Activated CD4-positive, alpha-beta T cell treated with anti-CD3 and anti-CD28 coated beads, Interleukin-2, amount 50 U/mL, for 4 hours (primary cell): Measurements from ENCODE around the gene CDK17.
"Not testable (repeated sequence)": the region's sequence is repeated elsewhere in the genome, so short reads cannot be mapped to it uniquely, and the experiment has no call there.

Experiments
- DNase-seq, 2 experiments: peaks; one replicate each; pipeline ENCODE4 v3.0.0-alpha.2; 2020

The CDK17 gene

DNA sequence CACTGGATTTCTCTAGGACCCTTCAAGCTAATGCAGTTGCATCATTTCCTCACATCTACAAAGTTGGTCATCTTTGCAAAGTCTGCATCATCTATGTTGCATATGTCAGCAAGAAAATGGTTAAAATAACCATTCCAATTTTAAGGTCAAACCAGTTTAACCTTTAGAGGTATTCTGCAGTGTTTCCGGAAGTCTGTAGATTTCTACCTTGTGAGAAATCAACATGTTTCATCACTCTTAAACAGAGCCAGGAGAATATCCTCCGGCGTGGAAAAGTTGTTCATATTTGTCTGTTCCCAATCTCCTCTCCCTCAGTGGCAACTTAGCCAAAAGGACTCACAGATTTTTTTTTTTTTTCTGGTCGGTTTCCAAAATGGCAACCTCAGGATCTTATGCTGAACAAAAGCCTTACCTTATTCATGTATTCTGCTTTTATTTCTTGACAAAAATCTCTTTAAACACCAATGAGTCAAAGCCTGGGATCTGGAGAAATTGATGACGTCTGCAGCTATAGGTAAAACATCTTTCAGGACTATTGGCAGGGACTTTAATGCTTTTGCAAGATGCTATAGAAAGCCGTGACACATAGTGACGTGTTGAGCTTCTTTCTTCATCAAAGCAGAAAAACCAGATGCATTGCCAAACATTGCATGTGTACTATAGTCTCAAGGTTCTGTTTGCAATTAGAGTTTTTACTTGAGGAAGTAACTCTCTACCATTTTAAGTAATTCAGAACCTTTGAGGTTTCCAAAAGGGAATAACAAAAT is 16.0 kb upstream of the CDK17 start:
- no peak for DNase-seq

DNA sequence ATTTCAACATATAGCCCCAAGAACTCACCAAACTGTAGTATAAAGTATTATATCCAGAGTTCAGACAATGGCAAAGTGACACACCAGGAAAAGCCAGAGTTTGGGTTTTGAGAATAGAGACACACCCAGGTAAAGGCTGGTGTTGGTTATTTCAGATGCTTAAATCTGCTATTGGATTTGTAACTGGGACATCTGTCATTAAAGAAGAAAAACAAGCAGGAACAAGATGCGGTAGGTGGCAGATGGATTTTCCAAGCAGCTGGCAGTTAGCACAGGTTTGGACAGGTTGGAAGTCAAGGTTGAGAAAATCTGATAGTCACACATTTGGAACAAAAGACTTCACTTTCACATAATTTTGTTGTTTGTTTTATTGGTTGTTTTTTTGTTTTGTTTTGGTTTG is 14.4 kb upstream of the CDK17 start:
- DNase-seq, result no peak

DNA sequence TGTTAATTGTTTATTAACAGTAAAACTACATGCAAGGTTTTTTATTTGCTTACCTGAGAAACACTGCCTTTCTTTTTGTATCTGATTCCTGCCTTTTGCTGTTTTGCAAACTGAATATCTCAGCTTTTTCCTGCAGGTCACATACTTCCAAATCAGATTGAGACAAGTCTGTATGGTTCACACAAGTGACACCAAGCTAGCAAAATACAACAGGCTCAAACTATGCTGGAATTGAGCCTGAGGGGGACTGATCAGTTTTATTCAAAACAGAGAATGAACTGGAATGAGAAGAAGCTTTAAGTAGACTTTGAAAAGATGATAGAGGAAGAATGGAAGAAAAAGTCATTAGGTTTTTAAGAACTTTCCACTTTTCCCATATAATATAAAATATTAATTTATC is 12.2 kb upstream of the CDK17 start:
- no peak for DNase-seq

DNA sequence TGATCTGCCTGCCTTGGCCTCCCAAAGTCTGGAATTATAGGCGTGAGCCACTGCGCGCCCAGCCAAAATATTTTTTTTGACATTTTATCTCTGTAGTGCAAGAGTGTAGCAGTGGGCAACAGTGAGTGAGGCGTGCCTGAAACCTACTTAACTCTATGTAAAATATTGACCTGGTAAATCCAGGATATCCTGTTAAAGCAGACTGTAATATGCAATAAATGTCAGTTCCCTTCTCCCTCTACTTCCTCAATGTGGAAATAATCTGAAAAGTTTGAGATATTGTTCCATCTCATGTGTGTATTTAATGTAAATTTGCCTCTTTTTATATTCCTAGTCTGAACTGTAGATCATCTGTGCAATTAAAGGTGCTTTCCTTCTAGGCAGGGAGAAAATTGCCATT is 9.5 kb upstream of the CDK17 start:
- no peak for DNase-seq

DNA sequence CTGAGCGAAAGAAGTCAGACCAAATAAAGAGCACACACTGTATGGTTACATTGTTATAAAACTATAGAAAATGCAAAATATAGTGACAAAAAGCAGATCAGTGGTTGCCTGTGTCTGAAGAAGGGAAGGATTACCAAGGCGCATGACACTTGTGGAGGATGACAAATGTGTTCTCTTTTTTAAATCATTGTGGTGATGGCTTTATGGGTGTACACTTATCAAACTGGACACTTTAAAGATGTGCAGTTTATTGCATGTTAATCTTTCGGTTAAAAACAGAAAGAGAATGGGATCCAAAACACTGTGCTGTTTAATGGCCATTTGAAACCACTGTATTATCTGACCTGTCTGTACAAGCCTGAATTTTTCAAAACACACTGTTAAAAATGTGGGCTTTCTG is 8.8 kb upstream of the CDK17 start:
- no peak for DNase-seq

DNA sequence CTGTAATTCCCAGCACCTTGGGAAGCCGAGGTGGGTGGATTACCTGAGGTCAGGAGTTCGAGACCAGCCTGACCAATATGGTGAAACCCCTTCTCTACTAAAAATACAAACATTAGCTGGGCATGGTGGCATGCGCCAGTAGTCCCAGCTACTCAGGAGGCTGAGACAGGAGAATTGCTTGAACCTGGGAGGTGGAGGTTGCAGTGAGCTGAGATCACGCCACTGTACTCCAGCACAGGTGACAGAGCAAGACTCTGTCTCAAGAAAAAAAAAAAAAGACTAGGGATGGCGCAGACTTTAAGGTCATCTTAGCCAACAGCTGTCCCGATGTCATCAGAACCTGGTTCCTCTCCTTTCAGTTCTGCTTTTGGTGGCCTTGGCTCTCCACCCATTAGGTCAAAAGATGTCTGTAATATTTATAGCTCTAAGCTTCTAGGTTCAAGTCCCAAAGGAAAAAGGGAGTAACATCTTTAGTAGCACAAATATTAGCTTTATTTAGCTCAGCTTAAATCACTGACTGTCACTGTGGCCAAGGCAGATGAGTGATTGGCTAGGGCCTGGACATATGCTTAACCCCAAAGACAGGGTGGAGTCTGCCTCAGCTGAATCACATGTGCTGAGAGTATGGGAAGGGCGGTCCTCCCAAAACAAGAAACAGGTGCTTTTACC is 7.3 kb upstream of the CDK17 start:
- not testable (repeated sequence) for DNase-seq

DNA sequence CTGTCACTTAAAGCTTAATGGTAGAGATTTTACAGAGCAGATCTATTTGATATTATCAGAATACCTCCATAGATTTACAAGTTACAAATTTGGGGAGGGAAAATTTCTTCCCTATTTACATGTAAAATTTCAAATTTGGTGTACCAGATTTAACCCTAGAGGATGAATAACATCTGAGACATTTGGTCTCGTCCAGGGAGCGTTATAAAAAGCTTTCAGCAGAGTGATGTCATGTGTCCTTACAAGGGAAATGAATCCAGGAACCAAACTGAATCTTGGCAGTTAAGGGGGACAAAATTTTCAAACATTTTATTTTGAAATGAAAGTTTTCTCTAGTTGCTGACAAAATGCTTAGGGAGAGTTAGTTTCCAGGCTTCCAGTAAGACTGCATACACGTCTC is 4.5 kb upstream of the CDK17 start:
- DNase-seq, result no peak

DNA sequence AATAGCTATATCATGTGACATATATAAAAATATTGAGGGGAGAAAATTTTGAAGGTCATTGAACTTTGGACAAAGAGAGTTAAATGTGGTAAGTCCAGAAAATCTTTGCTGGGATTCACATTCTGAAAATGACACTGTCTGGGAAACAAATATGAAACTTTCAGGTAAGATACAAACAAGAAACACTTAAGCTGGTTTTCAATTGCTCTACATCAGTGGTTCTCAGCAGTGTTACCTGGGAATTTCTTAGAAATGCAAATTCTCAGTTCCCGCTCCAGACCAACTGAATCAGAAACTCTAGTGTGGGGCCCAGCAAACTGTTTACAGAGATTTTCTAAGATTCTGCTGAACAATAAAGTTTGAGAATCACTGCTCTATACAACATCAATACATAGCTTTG is 3.6 kb upstream of the CDK17 start:
- no peak for DNase-seq

DNA sequence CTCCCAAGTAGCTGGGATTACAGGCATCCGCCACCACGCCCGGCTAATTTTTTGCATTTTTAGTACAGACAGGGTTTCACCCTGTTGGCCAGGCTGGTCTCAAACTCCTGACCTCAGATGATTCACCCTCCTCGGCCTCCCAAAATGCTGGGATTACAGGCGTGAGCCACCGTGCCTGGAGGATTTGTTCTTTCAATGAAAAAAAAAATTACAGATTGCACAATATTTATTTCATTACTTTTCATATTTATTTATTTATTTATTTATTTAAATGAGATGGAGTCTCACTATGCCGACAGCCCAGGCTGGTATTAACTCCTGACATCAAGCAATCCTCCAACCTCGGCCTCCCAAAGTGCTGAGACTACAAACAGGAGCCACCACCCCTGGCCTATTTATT is 2.3 kb upstream of the CDK17 start:
- DNase-seq, result not testable (repeated sequence)

DNA sequence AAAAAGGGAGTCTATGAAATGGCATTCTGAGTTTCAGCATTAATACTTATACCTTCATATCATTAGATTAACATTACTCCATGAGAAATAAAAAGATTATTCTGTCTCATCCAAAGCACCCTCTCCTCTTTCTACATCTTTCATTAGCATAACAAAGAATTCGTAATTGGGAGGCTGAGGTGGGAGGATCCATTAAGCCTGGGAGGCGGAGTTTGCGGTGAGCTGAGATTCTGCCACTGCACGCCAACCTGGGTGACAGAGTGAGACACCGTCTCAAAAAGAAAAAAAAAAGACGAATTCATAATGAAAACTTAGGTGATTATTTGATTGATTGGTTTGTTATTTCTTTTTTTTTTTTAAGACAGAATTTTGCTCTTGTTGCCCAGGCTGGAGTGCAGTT is 1.8 kb upstream of the CDK17 start:
- peak in 1 of 2 experiments; percentile 5 for DNase-seq

DNA sequence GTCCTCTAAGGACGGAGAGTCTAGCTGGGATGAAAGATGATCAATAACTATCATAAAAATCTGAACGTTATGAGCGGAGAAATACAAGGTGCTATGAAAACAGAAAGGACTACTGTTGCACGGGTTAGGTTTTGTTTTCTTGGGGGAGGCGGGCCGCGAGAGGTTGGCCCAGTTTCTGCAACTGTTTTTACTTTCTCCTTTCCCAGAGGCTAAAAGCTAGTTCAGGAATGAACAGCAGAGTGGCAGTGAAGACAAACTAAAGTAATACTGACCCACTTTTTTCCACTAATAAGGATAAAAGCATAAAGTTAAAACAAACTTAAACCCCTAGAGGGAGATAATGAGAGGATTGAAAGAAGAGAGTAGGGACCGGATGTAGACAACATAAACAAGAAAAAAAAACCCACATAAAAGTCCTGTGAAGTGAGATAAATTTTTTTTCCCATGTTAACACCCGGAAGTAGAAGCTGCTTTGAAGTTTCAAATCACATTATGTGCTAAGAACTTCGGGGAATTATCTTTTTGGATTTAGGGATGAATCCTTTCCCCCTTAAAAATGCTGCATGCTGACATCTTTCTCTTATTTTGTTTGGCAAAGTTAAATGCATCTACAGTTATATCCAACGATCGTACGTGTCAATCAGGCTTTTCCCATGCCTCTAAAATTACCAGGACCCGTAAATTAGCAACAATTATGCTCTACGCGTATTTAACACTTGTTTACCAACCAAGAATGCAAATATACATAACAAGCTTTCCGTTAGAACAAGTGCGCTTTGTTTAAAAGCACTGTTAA is 1.0 kb upstream of the CDK17 start:
- peak; percentile 19 to 20 for DNase-seq

DNA sequence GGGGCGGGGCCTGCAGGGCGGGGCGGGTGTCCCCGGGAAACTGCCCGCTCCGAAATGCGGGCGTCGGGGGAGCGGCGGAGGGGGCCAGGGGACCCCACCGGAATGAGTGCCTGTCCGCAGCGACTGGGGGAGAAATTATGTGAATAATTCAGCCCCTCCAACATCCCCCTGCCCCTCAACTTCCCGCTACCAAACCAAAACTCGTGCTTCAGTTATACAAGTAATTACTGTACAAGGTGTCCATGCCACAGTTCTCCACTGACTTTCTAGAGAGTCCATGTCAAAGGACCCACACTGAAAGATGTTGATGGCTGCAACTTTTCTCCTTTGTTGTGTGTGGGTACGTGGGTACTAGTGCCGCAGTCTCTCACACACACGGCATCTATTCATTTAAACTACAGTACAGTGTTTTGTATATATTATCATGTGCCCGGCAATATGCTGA is 414 bp upstream of the CDK17 start:
- no peak for DNase-seq

DNA sequence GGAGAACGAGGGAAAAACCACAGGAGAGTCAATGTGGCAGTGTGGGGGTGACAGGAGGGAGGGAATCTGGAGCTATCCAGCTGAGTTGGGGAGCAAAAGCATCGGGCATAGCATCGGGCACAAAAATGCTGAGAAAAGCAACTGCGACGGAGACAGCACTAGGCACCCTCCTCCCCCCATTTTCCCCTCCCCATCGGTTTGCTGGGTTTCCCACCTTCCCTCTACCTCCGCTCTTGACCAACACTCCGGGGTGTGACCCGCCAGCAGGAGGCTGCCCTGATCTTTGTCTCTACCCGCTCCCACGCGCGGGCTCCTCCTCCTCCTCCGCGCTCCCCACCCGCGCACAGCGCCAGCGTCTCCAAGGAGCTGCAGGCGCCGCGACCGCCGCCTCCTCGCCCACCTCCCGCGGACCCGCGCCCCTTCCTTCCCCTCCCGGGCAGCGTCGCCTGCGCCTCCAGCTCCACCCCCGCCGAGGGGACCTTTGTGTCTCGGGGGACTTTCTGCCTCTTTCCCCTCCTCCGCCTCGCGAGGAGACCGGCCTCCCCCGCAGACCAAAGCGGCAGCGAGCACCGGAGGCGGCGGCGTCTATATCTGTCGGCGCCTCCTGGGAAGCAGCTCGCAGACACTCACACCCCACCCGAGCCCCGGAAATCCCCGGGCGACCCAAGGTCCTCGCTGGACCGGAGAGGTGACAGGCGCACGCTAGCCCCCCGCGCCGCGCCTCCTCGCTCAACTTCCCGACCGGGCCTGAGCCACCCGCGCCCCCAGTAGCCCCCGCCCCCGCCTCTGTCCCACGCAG is 920 bp downstream of the CDK17 start:
- DNase-seq, result peak; percentile 74 to 79

DNA sequence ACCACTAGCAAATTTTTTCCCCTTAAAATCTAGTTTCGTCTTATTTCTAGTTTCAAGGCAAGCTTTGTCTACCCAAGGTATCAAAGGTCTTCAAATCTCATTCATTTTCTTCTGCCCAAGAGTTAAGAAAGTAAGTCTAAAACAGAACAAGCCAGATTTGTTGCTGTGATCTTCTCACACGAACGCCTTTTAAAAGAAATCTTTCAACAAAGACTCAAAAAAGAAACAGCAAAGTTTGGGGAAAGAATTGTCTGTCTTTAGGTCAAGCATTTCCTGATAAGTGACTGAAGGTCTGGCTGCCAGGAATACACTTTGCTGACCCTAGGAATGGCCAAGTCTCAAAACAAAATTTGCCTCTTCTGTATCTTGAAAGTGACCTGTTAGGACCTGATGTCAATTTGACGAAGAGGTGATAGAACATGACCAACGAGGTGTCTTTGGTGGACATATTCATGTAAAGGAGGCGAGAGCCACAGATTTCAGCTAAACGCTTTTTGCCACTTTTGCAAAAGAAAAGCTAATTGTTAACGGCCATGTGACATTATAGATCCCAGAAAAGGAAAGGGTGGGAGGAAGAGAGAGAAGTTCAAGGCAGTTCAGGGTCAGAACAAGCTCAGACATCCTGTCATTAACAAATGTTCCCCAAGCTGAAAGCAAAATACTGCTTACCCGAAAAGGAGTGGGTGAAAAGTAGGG is 1.7 kb downstream of the CDK17 start:
- DNase-seq, result no peak

DNA sequence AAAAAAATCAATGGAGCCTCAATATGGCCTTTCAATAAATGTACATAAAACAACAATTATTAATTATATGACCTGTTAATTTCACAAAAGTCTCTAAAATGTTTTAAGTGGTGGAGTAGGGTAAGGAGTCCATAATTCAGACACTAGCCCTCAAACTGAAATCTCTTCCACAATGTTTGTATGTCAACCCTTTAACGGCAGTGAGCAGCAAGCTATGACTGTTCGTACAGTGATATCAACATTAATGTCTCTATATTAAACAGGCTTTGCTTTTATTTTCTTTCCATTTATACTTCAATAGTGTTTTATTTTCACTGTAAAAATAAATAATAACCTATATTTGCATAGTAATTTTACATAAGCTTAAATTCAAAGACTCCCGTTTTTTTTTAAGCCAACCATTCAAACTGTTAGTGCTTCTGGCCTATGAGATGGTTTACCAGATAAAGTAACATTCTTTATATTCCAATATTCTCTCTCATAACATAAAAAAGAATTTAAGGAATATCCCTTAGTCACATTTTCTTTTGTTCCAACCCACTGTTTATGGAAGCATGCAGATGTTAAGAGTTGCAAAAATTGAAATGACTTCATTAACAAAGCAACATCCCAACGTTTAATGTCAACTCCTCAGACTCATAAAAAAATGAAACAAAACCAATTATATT is 2.3 kb downstream of the CDK17 start:
- no peak for DNase-seq

DNA sequence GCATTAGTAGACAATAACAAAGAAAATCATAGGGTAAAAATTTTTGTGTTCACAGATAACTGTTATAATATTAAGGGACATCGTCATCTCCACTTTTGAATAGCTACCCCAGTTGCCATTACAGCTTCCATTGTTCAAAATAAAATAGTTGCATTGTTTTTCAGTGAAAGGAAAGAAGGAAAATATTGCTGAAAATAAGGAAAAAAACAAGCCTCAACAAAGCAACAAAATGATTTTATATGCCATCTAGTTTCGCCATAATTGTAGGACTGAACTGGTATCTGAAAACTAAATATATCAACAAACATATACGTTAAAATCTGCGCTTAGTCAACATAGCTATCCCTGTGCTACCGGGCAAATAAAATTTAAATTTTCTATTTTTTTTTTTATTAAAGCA is 3.3 kb downstream of the CDK17 start:
- DNase-seq, result no peak

DNA sequence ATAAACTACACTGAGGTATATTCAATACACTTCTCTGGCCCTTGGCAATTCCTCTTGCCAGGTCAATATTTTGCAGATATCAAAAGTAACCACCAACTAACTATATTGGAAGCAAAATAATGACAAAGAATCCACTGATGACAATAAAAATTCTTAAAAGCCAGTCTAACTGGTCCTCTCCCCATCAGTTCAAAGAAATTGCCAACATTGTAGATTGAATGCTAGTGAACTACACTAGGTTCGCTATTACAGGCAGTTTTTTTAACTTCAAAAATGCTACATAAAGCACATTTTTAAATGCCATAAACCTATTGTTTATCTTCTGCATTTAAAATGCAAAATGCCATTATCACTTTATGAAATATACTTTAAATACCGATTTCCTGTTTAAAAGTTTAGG is 4.0 kb downstream of the CDK17 start:
- DNase-seq, result no peak

DNA sequence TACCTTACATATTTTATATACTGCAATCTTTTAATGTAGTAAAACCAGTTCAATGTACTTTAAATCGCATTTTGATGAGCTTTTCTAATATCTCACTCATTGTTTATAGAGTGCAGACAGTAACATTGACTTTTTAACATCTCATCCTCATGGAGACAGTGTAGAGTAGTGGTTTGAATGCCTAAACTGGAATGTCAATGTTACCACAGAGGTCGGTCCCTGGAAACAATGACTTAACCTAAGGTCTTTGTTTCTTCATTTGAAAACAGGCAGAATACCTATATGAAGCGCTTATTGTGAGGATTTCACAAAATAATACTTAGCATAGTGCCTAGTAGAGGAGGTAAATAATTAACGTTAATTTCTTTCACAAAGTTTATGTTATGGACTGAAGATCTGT is 5.0 kb downstream of the CDK17 start:
- DNase-seq, result no peak

DNA sequence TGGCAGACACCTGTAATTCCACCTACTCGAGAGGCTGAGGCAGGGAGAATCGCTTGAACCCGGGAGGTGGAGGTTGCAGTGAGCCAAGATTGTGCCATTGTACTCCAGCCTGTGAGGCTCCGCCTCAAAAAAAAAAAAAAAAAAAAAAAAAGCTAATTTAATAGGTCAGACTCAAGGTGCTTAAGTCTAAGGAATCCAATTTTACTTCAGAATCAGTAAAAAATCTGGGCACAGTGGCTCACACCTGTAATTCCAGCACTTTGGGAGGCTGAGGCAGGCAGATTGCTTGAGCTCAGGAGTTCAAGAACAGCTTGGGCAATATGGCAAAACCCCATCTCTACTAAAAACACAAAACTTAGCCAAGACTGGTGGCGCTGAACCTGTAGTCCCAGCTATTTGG is 7.0 kb downstream of the CDK17 start:
- DNase-seq, result not testable (repeated sequence)

DNA sequence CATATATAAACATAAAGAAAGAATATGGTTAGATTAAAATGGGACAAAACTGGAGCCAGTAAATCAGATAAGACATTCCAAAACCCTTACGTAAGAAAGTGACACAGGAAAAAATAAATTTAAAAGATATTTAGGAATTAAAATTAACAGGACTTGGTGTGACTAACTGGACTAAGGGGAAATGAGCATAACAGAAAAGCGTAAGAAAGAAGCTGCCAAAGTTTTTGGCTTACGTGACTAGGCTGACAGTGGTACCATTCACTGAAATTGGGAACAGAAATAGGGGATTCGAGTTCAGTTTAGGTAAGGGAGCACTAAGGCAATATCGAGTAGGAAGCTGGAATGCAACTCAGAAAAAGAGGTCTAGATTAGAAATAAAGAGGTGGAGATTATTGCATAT is 7.8 kb downstream of the CDK17 start:
- no peak for DNase-seq

DNA sequence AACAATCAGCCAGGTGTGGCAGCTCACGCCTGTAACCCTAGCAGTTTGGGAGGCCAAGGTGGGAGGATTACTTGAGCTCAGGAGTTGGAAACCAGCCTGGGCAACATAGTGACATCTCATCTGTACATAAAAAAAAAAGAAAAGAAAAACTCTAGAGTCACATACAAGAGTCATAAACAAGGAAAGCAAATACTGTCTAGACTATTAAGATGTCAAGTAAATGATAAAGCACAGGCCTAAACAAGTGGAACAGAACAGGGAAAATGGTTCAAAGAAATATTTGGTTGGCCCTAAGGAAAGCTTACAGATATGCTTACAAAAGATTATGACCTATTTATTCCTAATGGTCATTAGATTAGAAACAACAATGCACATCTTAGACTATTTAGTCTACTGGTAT is 12.3 kb downstream of the CDK17 start:
- no peak for DNase-seq

DNA sequence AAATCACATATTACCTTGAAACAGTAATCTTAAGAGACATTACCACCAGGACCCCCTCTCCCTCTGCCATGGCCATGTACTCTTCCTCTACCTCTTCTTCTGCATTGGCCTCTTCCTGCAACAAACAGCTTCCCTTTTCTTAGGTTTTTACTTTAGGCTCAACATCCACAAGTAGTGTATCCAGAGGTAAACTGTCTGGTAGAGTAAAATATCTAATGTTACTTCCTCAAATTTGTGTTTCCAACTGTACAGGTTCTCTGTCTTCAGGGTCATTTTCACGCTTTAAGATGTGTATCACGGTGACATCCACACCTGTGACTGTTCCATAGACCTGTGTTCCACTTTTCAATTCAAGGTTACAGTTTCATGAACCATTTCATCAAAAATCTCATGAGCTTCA is 13.4 kb downstream of the CDK17 start:
- no peak for DNase-seq
